IPS-11a (cell line): Measurements from ENCODE around the gene NOP56.

ENCODE experiments used
- H3K4me3 ChIP-seq: one replicate; pipeline ENCODE4 v1.5.1; 2013; ENCODE audit warnings: low read depth, low read length, control low read depth

Gene NOP56, protein sequence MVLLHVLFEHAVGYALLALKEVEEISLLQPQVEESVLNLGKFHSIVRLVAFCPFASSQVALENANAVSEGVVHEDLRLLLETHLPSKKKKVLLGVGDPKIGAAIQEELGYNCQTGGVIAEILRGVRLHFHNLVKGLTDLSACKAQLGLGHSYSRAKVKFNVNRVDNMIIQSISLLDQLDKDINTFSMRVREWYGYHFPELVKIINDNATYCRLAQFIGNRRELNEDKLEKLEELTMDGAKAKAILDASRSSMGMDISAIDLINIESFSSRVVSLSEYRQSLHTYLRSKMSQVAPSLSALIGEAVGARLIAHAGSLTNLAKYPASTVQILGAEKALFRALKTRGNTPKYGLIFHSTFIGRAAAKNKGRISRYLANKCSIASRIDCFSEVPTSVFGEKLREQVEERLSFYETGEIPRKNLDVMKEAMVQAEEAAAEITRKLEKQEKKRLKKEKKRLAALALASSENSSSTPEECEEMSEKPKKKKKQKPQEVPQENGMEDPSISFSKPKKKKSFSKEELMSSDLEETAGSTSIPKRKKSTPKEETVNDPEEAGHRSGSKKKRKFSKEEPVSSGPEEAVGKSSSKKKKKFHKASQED

DNA sequence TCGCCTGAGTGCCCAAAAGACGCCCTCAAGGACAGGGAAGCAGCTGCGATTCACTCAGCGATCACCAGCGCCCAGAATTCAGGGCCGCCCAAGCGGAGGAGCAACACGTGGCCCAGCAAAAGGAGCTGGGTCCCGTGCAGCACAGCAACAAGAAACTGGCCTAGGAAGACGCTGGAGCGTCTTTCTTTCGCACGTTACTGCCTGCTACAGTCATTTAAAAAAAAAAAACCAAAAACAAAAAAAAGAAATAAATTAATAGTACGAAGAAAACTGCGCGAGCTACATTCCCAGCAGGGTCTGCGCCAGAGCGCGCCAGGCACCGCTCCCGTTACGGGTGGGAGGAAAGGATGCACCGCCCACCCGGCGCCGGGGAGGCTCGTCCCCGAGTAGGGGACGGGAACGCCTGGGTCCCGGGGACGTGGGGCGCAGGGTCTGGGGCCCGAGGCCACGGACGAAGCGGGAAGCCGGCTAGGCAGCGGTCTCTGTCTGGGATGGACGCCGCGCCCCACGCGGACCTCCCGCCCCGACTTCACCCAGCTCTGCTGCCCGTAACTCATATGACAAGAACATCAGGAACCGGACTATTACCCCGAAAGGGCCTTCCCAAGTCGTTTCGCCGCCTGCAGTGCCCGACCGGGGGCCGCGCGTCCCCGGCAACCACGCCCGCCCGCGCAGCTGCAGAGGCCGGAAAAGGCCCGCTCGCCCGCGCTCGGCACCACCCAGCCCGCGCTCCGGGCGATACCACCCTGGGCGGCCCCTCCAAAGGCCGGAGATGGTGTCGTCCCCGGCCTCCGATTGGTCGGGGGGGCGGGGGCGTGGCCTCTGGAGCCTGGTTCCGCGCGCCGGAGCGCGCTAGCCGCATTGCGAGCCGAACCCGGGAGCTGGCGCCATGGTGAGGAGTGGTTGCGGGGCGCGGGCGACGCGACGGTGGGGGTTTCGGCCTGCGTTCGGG is at the start of gene NOP56:
TSS of gene NOP56 (plus strand) at position 861 of the 952 bp plus-strand sequence. CDS start at position 890, 29 bp downstream.
- H3K4me3 ChIP-seq = peak within 1 kb of the TSS; percentile 100

DNA sequence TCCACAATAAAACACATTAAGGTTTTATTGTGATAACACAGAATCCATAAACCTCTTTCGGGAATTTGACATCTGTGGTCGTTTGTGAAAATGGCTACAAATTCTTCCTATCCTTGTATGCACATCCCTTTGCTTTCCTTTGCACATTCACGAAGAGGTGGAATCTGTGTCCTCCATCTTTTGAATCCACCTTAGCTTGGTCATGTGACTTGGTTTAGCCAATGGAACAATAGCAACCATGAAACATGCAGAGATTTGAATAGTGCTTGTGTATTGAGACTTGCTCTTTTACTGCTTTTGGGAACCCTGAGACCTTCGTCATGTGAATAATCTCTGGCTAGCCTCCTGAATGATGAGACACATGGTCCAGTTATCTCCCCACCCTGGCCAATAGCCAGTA is 49.7 kb upstream of the NOP56 start:
- H3K4me3 ChIP-seq = no peak overlapping the region

DNA sequence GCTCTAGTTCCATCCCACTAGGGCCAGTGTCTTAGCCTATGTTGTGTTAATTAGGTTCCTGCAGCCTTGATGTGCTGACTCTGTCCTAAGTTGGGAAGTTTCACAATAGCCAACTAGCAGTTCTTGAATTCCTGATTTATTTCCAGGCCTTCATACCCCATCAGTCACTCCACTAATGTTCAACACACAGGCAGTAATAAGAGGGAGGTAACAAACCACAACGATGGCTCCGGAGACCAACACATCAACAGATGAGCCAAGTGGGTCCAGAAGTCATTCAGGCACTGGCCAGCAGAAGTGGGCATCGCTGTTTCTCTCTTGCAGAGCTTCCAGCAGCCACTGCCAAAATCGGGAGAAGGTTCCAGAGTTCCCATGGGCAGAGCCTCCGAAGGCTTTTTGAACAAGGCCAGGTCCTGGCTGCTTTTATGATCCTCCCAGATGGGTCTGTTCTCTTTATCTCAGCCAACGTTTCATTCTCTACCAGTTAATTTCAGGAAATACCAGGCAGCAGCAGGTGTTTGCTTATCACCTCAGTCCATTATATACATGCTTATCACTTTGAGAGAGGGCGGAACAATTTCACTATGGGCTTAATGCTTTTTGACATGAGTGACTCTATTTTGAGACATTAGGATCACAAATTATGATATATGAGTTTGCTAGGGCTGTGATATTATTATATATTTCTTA is 48.5 kb upstream of the NOP56 start:
- H3K4me3 ChIP-seq = no peak overlapping the region

DNA sequence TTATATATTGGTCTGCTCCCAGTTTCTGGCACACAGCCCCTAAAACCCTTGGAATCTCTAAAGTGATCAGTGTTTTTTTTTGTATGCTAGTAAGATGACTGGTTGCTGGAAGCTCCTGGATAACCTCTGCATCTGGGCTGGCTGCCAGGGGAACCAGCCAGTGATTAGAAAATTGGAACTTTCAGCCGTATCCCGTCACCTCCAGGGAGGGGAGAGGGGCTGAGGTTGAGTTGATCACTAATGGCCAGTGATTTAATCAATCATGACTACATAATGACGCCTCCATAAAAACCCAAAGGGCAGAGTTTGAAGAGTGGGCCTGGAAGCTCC is 48.0 kb upstream of the NOP56 start:
- no peak overlapping the region for H3K4me3 ChIP-seq

DNA sequence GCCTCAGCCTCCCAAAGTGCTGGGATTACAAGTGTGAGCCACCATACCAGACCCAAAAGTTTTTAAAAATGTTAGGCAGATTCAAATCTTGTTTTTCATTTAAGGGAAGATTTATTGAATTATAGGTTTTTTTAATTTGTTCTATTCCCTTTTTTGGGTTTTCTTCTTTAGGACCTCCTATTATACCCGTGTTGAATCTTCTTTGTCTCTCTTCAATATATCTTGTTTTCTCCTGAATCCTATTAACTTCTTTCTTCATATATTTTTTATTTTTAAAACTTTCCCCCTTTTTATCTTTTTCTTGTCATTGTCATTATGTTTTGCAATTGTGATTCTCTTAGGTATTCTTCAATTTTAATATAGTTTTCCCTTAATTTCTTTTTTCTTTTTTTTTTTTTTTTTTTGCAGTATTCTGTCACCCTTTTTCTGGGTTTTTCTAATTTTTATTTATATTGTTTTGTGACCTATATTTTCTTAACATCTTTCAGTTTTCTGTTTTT is 45.9 kb upstream of the NOP56 start:
- no peak overlapping the region for H3K4me3 ChIP-seq

DNA sequence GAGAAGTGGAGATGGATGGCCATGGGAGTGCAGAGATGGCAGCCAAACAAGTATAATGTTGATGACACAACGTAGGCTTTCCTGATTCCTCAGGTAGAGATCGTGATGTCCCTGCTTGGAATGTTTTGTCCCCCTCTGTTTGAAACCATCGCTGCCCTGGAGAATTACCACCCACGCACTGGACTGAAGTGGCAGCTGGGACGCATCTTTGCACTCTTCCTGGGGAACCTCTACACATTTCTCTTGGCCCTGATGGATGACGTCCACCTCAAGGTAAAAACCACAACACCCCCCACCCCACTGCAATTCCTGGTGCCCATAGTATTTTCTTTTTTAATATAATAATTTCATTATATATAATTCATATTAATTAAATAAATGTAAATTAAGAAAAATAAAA is 42.1 kb upstream of the NOP56 start:
- H3K4me3 ChIP-seq = no peak overlapping the region

DNA sequence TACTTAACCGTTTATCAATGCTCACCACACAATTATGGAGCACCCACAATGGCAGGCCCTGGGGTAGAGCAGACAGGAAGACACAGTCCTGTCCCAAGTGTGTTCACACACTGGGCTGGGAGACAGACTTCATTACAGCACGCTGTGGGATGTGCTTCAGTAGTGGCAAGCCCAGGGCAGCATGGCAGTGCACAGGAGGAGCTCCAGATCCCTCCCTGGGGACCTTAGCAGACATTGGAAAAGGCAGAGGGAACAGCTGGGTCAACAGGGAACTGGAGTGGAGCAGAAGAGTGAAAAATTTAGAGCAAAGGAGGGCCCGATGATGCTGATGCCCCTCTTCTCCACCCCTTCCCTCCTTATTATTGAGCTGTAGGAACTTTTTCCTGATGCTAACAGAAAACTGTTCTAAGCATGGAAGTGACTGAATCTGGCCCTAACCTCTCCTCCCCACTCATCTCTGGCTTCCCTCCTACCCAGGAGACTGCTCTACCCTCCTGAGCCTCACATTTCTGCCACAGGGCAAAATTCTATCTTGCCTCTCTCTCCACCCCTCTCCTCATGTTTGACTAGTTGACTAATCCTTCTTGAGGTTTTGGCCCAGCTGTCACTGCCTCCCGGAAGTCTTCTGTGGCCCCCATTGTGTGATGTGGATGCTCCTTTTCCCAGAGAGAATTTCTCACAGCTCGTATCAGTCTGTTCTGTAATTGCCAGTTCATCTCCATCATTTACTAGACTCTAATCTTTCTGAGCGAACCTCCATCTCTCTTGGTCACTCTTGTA is 41.3 kb upstream of the NOP56 start:
- H3K4me3 ChIP-seq = no peak overlapping the region

DNA sequence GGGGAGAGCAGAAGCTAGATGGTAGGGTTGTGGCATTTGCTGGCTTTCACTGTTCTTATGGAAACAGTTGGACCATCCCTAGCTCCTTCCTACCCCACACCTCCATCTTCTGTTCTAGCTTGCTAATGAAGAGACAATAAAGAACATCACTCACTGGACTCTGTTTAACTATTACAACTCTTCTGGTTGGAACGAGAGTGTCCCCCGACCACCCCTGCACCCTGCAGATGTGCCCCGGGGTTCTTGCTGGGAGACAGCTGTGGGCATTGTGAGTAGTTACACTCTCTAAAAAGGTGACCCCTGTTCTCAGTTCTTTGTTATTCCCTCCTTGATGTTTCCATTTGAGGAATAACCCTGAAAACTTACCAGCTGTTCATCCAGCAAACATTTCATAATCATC is 40.4 kb upstream of the NOP56 start:
- no peak overlapping the region for H3K4me3 ChIP-seq

DNA sequence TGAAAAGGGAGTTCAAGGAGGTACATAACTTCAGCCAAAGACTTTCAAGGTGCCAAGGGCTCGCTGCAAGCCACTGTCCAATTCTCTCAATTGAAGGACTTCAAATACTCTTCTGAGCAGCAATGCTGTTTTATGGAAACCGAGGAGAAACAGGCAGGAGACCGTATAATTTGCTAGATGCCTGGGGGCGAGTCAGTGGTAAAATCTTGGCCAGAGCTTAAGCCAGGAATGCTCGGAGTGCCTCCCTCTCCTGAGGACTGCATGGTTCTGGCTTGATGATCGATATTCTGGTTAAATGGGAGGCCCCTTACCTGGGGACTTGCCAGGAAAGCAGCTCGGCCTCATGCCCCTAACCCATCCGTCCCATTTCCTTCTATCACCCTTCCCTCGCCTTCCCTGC is 35.8 kb upstream of the NOP56 start:
- H3K4me3 ChIP-seq = no peak overlapping the region

DNA sequence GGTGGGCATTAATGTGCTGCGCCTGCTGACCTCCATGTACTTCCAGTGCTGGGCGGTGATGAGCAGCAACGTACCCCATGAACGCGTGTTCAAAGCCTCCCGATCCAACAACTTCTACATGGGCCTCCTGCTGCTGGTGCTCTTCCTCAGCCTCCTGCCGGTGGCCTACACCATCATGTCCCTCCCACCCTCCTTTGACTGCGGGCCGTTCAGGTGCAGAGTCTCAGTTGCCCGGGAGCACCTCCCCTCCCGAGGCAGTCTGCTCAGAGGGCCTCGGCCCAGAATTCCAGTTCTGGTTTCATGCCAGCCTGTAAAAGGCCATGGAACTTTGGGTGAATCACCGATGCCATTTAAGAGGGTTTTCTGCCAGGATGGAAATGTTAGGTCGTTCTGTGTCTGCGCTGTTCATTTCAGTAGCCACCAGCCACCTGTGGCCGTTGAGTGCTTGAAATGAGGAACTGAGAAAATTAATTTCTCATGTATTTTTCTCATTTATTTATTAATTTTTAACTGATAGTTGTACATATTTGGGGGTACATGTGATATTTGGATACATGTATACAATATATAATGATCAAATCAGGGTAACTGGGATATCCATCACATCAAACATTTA is 35.2 kb upstream of the NOP56 start:
- no peak overlapping the region for H3K4me3 ChIP-seq

DNA sequence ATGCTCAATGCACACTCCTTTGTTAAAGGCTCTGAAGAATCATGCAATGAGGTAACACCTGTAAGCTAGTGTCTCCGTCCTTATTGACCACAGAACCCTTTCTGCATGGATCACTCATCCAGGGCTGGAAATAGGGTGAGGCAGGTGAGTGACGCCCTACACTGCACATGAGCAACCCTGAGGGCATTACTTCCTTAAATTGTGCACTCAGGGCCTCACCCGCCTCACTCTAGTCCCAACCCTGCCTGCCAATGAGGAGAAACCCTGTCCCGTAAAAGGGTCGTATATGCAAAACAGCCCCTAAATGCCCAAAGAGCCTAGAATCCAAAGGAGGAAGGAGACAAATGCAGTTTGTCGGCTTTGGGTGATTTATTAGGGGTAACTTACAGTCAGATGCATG is 33.6 kb upstream of the NOP56 start:
- no peak overlapping the region for H3K4me3 ChIP-seq

DNA sequence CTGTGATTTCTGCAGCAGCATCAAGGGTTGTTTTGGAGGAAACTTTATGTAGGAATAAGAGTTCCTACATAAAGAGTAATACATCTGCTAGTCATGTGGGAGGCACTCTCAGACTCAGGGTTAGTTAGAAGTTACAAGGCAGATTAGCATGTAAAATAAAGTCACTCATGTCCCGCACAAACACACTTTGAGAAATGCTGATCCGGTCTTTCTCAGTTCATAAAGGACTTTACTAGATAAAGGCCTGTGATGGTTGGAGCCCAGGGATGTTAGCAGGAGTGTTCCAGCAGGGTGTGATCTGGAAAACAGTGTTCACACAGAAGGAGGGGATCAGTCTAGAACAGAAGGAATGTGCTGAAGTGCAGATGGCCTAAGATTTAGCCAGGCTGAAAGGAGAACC is 33.1 kb upstream of the NOP56 start:
- no peak overlapping the region for H3K4me3 ChIP-seq

DNA sequence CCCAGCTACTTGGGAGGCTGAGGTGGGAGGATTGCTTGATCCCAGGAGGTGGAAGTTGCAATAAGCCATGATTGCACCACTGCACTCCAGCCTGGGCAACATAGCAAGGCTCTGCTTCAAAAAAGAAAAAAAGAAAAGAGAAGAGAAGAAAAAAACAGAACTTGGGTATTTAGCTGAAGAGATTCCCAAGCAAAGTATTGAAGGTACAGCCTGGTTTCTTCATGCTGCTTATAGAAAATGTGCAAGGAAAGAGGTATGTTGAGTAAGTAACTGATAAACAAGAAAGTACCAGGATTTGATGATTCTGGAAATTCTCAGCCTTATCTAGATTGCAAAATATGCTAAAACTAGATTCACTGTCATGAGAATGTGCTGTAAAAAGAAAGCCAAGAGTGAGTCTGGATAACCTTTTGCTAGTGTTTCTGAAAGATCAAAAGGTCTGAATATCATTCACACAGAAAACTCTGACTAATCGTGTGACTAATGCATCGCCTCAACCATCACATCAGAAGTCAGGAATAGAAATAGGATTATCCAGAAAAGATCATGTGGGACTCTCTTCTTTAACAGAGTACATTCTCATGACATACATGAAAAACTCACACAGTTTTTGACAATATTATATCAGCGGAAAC is 32.4 kb upstream of the NOP56 start:
- no peak overlapping the region for H3K4me3 ChIP-seq

DNA sequence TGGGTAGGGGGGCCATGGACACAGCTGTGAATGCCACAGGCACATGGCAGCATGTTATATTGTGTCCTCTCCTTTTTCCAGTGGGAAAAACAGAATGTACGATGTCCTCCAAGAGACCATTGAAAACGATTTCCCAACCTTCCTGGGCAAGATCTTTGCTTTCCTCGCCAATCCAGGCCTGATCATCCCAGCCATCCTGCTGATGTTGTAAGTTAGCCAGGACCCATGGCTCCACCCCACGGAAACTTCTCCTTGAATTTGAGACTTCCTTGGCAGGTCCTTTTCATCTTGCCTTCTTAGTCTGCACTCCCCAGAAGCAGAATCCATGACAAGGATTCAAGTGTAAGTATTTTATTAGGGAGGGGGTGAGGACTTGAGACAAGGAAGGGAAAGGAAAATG is 28.2 kb upstream of the NOP56 start:
- no peak overlapping the region for H3K4me3 ChIP-seq

DNA sequence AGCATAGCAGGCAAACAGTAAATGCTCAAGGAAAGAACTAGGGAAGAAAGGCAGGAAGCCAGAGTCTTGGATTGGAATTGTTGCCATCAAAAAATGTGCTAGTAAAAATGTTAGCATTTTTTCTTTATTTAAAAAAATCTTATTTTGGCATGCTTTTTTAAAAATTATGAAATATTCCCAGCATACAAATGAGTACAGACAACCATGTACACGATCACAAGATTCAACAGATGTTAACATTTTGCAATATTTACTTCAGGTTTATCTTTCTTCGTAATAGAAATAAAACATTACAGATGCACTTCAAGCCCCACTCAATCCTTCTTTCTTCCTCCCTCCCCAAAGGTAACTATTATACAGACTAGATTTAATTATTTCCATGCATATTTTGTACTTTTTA is 27.4 kb upstream of the NOP56 start:
- no peak overlapping the region for H3K4me3 ChIP-seq

DNA sequence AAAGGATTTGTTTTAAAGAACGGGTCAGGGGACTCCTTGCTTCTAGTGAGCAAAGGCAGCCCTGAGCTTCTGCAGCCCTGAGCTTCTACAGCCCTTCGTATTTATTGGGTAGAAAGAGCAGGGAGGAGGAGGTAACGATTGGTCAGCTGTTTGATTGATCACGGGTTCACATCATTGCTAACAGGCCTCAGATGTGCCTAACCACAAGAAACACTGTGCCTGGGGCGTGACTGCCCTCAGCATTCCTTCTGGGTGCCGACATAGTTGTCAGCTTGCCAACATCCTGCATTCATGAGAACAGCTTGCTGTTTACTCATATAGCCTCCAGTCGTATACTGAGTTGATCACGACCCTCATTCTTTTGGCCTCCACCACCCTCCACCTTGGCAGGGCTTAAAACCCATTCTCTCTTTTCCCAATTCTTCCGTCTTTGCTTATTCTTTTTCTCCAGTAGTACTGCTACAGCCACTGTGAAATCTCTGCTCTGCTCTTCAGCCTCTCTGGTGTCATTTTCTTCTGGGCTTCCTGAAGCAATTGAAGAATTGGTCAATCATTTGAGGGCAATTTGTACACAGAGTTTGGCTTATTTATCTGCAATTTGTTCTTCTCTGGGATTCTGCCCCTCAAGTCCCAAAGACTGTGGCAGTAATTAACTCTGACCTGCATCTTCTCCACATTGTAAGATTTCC is 25.4 kb upstream of the NOP56 start:
- no peak overlapping the region for H3K4me3 ChIP-seq

DNA sequence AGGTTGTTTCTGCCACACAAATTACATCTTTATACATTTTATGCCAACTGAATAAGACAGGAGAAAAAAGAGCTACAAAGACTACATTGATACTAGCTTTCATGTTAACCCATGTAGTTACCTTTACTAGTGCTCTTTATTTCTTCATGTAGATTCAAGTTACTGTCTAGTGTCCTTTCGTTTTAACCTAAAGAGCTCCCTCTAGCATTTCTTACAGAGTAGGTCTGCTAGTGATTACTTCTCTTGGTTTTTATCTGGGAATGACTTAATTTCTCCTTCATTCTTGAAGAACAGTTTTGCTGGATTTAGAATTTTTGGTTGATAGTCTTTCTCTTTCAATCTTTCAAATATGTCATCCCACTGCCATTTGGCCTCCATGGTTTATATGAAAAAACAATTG is 21.2 kb upstream of the NOP56 start:
- H3K4me3 ChIP-seq = no peak overlapping the region

DNA sequence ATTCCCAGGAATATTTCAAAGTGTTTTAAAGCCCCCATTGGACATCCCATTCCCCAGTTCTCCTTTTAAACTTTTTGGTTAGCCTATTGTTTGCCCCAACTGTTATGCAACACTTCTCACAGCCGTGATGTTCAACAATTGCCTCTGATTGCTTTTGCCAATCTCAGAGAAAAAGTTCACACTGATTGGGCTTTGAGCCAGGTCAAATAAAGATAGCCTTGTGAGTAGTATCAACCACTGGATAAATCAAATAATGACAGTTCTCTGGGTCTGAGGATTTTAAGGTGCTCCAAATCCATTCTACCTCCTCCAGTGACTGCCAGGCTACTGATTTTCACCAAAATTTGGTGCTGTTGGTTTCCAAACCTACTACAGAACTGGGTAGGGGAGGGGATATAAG is 19.1 kb upstream of the NOP56 start:
- no peak overlapping the region for H3K4me3 ChIP-seq

DNA sequence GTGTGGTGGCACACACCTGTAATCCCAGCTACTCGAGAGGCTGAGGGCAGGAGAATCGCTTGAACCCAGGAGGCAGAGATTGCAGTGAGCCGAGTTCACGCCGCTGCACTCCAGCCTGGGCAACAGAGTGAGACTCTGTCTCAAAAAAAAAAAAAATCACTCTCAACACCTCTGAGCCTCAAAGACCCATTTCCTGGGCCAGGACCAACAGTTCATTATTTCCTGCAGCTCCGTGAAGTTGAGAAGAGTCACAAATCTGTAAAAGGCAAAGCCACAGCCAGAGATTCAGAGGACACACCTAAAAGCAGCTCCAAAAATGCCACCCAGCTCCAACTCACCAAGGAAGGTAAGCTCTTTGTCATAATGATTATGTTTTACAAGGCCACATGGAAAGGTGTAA is 15.2 kb upstream of the NOP56 start:
- no peak overlapping the region for H3K4me3 ChIP-seq
